Caco-2 (cell line): ENCODE data around the gene SPINK8. TPM values are rescaled to one million over a fixed set of nuclear protein-coding genes. Genes with fewer than 3 reads are reported as not detected.

ENCODE experiments used
- BruUV-seq: library from RNA; stranded (reverse); fragments of 400-500 nt; replicated peaks from 2 replicates; lab custom pipeline; 2021; lab: Mats Ljungman, UMichigan
- CTCF ChIA-PET: fragments of 300-600 bp; sonication (Branson Sonifier 250); formaldehyde crosslinking; loops from one replicate; lab custom pipeline; 2022; ENCODE audit warnings: antibody characterized with exemption; lab: Charles Lee
- POLR2A ChIA-PET: fragments of 300-600 bp; sonication (Branson Sonifier 250); formaldehyde crosslinking; loops from one replicate; lab custom pipeline; 2022; ENCODE audit warnings: antibody characterized with exemption; lab: Charles Lee
- DNase-seq, 2 experiments: peaks; one replicate each; pipeline versions ENCODE4 v3.0.0 to v3.0.0-alpha.2; 2020 to 2022
- H3K27me3 ChIP-seq: replicated peaks from 2 replicates; pipeline ENCODE4 v1.6.0; 2011; ENCODE audit warnings: low read length; ENCODE audit not compliant: control insufficient read depth, insufficient read depth
- H3K36me3 ChIP-seq: 2 replicates; pipeline ENCODE4 v1.5.1; 2011; ENCODE audit warnings: low read length; ENCODE audit not compliant: control insufficient read depth, insufficient read depth
- H3K4me1 ChIP-seq: fragments of 250-450 bp; sonication (Bioruptor Pico); 2 replicates; pipeline ENCODE4 v1.5.1; 2020; ENCODE audit warnings: mild to moderate bottlenecking
- H3K4me3 ChIP-seq: 2 replicates; pipeline ENCODE4 v1.5.1; 2011; ENCODE audit warnings: low read depth, mild to moderate bottlenecking, control low read depth, low read length
- H3K9me3 ChIP-seq: fragments of 250-450 bp; sonication (Bioruptor Pico); 2 replicates; pipeline ENCODE4 v1.5.1; 2020; ENCODE audit warnings: mild to moderate bottlenecking, moderate library complexity
- H3K27ac Mint-ChIP-seq: one replicate; pipeline ENCODE4 v1.8.0; 2022; ENCODE audit warnings: mixed read lengths; ENCODE audit not compliant: unreplicated experiment
- H3K27me3 Mint-ChIP-seq: one replicate; pipeline ENCODE4 v1.8.0; 2022; ENCODE audit warnings: mixed read lengths; ENCODE audit not compliant: insufficient read depth, unreplicated experiment
- H3K36me3 Mint-ChIP-seq: one replicate; pipeline ENCODE4 v1.8.0; 2022; ENCODE audit warnings: mild to moderate bottlenecking, mixed read lengths; ENCODE audit not compliant: insufficient read depth, unreplicated experiment
- H3K4me1 Mint-ChIP-seq: one replicate; pipeline ENCODE4 v1.8.0; 2022; ENCODE audit warnings: low read depth, mixed read lengths; ENCODE audit not compliant: unreplicated experiment
- H3K4me3 Mint-ChIP-seq: one replicate; pipeline ENCODE4 v1.8.0; 2022; ENCODE audit warnings: mild to moderate bottlenecking, moderate library complexity, mixed read lengths; ENCODE audit not compliant: unreplicated experiment
- H3K9me3 Mint-ChIP-seq: one replicate; pipeline ENCODE4 v1.8.0; 2022; ENCODE audit warnings: mixed read lengths; ENCODE audit not compliant: unreplicated experiment
- CTCF ChIP-seq, 2 experiments: fragments of 200-600 bp in 1 of 2; IDR thresholded peaks; 1 replicate in 1 of 2; 2 replicates in 1 of 2; pipeline versions ENCODE4 v1.5.1 to v1.8.0; 2011 to 2022; ENCODE audit warnings: antibody characterized with exemption in 1 of 2, control low read depth in 1 of 2, inconsistent platforms in 1 of 2, low read depth in 1 of 2, low read length in 1 of 2, mild to moderate bottlenecking in 1 of 2, moderate library complexity in 1 of 2; ENCODE audit not compliant: insufficient read depth in 1 of 2, severe bottlenecking in 1 of 2, unreplicated experiment in 1 of 2
- intact Hi-C: fragments of 100-400 bp; cut with micrococcal nuclease; formaldehyde crosslinking; loops from one replicate; pipeline ENCODE4 v1.10.0; 2022; ENCODE audit not compliant: unreplicated experiment
- total RNA-seq: library from RNA; stranded (reverse); gene quantifications from 2 replicates; pipeline ENCODE4 v1.2.3, GENCODE V29; 2022

The SPINK8 gene
- total RNA-seq, 1 experiment from 2014 or later = not detected

GRCh38 chr3:48280881-48281280, 52.6 kb downstream of the SPINK8 start:
- POLR2A ChIA-PET = no interaction called here
- CTCF ChIA-PET = interaction anchor here (0.8 kb wide), 1 partner anchor 155 kb away, joined by 4 read pairs; no protein-coding TSS in a partner anchor
- H3K4me3 Mint-ChIP-seq = no peak overlapping the region
- no peaks in the 10 kb centered on the region for H3K9me3 ChIP-seq
- peaks cover 5% of the 10 kb centered on the region for H3K36me3 Mint-ChIP-seq
- no peak overlapping the region for H3K4me3 ChIP-seq
- no peak overlapping the region for H3K27ac Mint-ChIP-seq
- no peak for DNase-seq
- no peak for TF ChIP-seq CTCF (IDR thresholded peaks at IDR 0.05; ENCODE audit: insufficient read depth in 1 of 2, low read depth in 1 of 2, low read length in 1 of 2, severe bottlenecking in 1 of 2, unreplicated experiment in 1 of 2)
- H3K27me3 Mint-ChIP-seq = no peaks in the 10 kb centered on the region
- H3K4me1 Mint-ChIP-seq = peaks cover 16% of the 10 kb centered on the region
- H3K9me3 Mint-ChIP-seq = peaks cover 11% of the 10 kb centered on the region
- no TSS peak for BruUV-seq
- H3K4me1 ChIP-seq = peaks cover 7% of the 10 kb centered on the region
- intact Hi-C loops = no loop called here
- H3K36me3 ChIP-seq = no peaks in the 10 kb centered on the region
- no peaks in the 10 kb centered on the region for H3K27me3 ChIP-seq

GRCh38 chr3:48278884-48279559, 54.4 kb downstream of the SPINK8 start:
- BruUV-seq = no TSS peak
- Mint-ChIP-seq H3K36me3 (peaks cover 10% of the 10 kb centered on the region), H3K27me3 (no peaks in the 10 kb centered on the region), H3K4me3 (no peak overlapping the region), H3K9me3 (peaks cover 11% of the 10 kb centered on the region), H3K4me1 (peaks cover 22% of the 10 kb centered on the region), H3K27ac (no peak overlapping the region)
- Histone ChIP-seq H3K27me3 (no peaks in the 10 kb centered on the region), H3K9me3 (no peaks in the 10 kb centered on the region), H3K4me3 (no peak overlapping the region), H3K4me1 (peaks cover 24% of the 10 kb centered on the region), H3K36me3 (no peaks in the 10 kb centered on the region)
- ChIA-PET CTCF (interaction anchor here (1.3 kb wide), 1 partner anchor 157 kb away, joined by 4 read pairs; no protein-coding TSS in a partner anchor), POLR2A (no interaction called here)
- TF ChIP-seq CTCF (IDR thresholded peaks at IDR 0.05; ENCODE audit: insufficient read depth in 1 of 2, low read depth in 1 of 2, low read length in 1 of 2, severe bottlenecking in 1 of 2, unreplicated experiment in 1 of 2) = no peak
- DNase-seq = no peak
- intact Hi-C loops = no loop called here

GRCh38 chr3:48276911-48277641, 56.4 kb downstream of the SPINK8 start:
- H3K4me1 ChIP-seq = peaks cover 27% of the 10 kb centered on the region
- BruUV-seq = no TSS peak
- H3K4me3 Mint-ChIP-seq = no peak overlapping the region
- no peaks in the 10 kb centered on the region for H3K36me3 ChIP-seq
- no peaks in the 10 kb centered on the region for H3K27me3 Mint-ChIP-seq
- peaks cover 11% of the 10 kb centered on the region for H3K9me3 Mint-ChIP-seq
- no peak for DNase-seq
- H3K9me3 ChIP-seq = no peaks in the 10 kb centered on the region
- H3K27me3 ChIP-seq = no peaks in the 10 kb centered on the region
- no peak overlapping the region for H3K27ac Mint-ChIP-seq
- peaks cover 15% of the 10 kb centered on the region for H3K36me3 Mint-ChIP-seq
- TF ChIP-seq CTCF (IDR thresholded peaks at IDR 0.05; ENCODE audit: insufficient read depth in 1 of 2, low read depth in 1 of 2, low read length in 1 of 2, severe bottlenecking in 1 of 2, unreplicated experiment in 1 of 2) = no peak
- ChIA-PET CTCF (no interaction called here), POLR2A (no interaction called here)
- no peak overlapping the region for H3K4me3 ChIP-seq
- intact Hi-C loops = no loop called here
- peaks cover 30% of the 10 kb centered on the region for H3K4me1 Mint-ChIP-seq
